Measurements from ENCODE around the gene SPDEF.

Gene SPDEF

GRCh38 chr6:34556031-34556471 lies at the start of gene SPDEF:
Gene SPDEF (minus strand): TSS chr6:34556329. CDS start chr6:34544455, 11,874 bp downstream.
- DNase-seq (ENCODE audit: low spot score), result no peak

- no peak for DNase-seq (ENCODE audit: low spot score)
Observed at GRCh38 chr6:34603707-34604106, 47.6 kb upstream of the SPDEF start.

- DNase-seq (ENCODE audit: low spot score), result no peak
Observed at GRCh38 chr6:34602318-34603111, 46.4 kb upstream of the SPDEF start.

GRCh38 chr6:34601706-34602105 lies 45.6 kb upstream of the SPDEF start:
- no peak for DNase-seq (ENCODE audit: low spot score)

GRCh38 chr6:34600796-34601195 lies 44.7 kb upstream of the SPDEF start:
- no peak for DNase-seq (ENCODE audit: low spot score)

- no peak for DNase-seq (ENCODE audit: low spot score)
Observed at GRCh38 chr6:34600101-34600500, 44.0 kb upstream of the SPDEF start.

GRCh38 chr6:34598712-34599111 lies 42.6 kb upstream of the SPDEF start:
- DNase-seq (ENCODE audit: low spot score), result no peak

- no peak for DNase-seq (ENCODE audit: low spot score)
Observed at GRCh38 chr6:34597605-34598353, 41.6 kb upstream of the SPDEF start.

- DNase-seq (ENCODE audit: low spot score), result no peak
Observed at GRCh38 chr6:34596798-34597197, 40.7 kb upstream of the SPDEF start.

GRCh38 chr6:34595332-34596184 lies 39.4 kb upstream of the SPDEF start:
- DNase-seq (ENCODE audit: low spot score), result no peak

- no peak for DNase-seq (ENCODE audit: low spot score)
Observed at GRCh38 chr6:34593701-34594100, 37.6 kb upstream of the SPDEF start.

- DNase-seq (ENCODE audit: low spot score), result no peak
Observed at GRCh38 chr6:34592208-34592952, 36.3 kb upstream of the SPDEF start.

GRCh38 chr6:34589691-34590090 lies 33.6 kb upstream of the SPDEF start:
- no peak for DNase-seq (ENCODE audit: low spot score)

- DNase-seq (ENCODE audit: low spot score), result no peak
Observed at GRCh38 chr6:34589140-34589539, 33.0 kb upstream of the SPDEF start.

- DNase-seq (ENCODE audit: low spot score), result no peak
Observed at GRCh38 chr6:34587851-34588250, 31.7 kb upstream of the SPDEF start.

GRCh38 chr6:34587325-34587724 lies 31.2 kb upstream of the SPDEF start:
- no peak for DNase-seq (ENCODE audit: low spot score)

GRCh38 chr6:34586327-34587040 lies 30.4 kb upstream of the SPDEF start:
- DNase-seq (ENCODE audit: low spot score), result no peak

- no peak for DNase-seq (ENCODE audit: low spot score)
Observed at GRCh38 chr6:34585512-34586061, 29.5 kb upstream of the SPDEF start.

- no peak for DNase-seq (ENCODE audit: low spot score)
Observed at GRCh38 chr6:34585108-34585507, 29.0 kb upstream of the SPDEF start.

GRCh38 chr6:34584694-34585093 lies 28.6 kb upstream of the SPDEF start:
- no peak for DNase-seq (ENCODE audit: low spot score)

All from germinal center (tissue), 1 donor.